ENCODE results near the gene OSM. TPM values are rescaled to one million over a fixed set of nuclear protein-coding genes. Genes with fewer than 3 reads are reported as not detected.

The OSM gene
- polyA plus RNA-seq, 1 donor (not counting 4 experiments of a cell fraction or from before 2014, with no cell fraction given): not detected

DNA sequence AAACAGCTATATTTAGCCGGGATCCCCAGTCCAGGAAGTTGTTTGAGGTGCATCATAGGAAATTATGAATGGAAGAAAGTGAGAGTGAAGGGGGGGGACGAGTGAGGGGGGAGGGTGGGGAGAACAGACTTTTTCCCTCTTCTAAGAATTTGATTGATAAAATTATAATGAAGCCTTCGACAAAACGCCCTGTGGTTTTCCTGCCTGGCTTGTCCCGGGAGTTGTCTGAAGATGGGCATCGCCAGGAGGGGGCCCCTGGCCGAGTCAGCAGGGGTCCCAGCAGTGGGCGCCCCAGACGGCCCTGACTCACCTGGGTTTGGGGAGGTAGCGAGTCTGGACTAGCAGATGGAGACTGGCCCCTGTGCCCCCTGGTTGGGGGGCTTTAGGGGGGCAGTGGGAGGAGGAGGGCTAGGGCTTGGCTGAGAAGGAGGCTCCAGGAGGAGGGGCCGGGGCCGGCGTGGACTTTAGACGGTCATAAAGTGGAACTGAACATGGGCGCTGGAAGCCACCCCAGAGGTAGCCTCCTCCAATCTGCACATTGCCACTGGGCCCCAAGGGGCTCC lies 19.8 kb downstream of the OSM start:
- peaks cover 25% of the 10 kb centered on the region for H3K4me1 ChIP-seq (ENCODE audit: control insufficient read depth, extremely low read depth, insufficient read depth, low read length)
- DNase-seq (ENCODE audit: low read depth, low spot score) (no peak), FAIRE-seq (no peak)

DNA sequence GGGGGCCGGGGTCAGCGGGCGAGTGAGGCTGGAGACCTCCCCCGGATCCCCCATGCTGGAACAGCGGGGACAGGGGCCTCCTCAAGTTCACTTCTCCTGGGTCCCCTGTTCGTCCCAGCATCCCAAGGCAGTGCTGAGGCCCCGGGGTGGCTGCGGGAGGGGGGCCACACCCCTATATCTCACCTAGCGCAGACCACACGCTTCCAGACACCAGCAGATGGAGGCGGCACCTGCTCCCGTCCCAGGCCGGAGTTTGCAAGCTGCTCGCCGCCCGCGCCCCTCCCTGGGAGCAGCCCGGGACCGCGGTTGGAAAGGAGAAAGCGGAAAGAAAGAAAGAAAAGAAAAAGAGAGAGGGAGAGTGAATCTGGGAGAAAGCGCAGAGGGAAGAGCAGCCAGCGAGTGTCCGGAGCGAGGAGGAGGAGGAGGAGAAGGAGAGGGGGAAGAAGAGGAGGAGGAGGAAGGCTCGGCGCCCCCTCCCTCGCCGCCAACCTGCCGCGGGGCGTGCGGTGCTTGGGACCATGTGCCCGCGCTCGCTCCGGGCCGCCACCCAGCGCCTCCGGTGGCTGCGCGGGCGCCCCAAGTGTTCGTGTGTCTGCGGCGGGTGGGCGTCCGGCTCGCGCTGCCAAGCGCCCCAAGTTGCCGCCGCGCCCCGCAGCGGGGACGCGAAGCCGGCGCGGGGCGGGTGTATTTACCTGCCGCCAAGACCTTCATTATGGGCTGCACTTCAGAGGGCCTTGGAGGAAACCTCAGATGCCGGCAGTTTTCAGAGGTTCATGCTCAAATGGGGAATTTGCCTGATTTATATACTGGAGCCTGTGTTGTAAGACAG lies 20.5 kb downstream of the OSM start, which contains the start of gene LIF:
Gene LIF, minus strand, starts transcription at position 775 of the 829 bp plus-strand sequence. Its CDS starts 64 bp downstream, at position 711.
- dilution Hi-C loops (cut with MboI; ENCODE audit: extremely low pct_ligation_motif_present, low sequenced_read_pairs): no loop called here
- Histone ChIP-seq H3K9me1 (ENCODE audit: control insufficient read depth, extremely low read depth, insufficient read depth, low read length) (no peaks in the 10 kb centered on the region), H3K9ac (ENCODE audit: control insufficient read depth, extremely low read depth, insufficient read depth, low read length) (peak within 1 kb of the TSS; percentile 77), H3K9me3 (ENCODE audit: control insufficient read depth, low read depth, low read length) (no peaks in the 10 kb centered on the region), H2AFZ (ENCODE audit: control insufficient read depth, low read length) (peak within 1 kb of the TSS; percentile 88), H3K79me2 (ENCODE audit: control insufficient read depth, insufficient read depth, low read length) (no peaks in the 10 kb centered on the region), H3K27me3 (ENCODE audit: control insufficient read depth, extremely low read depth, insufficient read depth, low read length) (no peaks in the 10 kb centered on the region), H3K4me3 (ENCODE audit: control insufficient read depth in 2 of 3, extremely low read depth in 1 of 3, insufficient read depth in 2 of 3, low read depth in 1 of 3, low read length in 3 of 3) (peak within 1 kb of the TSS; percentile 52 to 79 (median 68)), H3K4me1 (ENCODE audit: control insufficient read depth, extremely low read depth, insufficient read depth, low read length) (peaks cover 18% of the 10 kb centered on the region), H3K36me3 (ENCODE audit: control insufficient read depth in 2 of 2, extremely low read depth in 1 of 2, insufficient read depth in 2 of 2, low read length in 2 of 2) (peaks cover 0 to 2% of the 10 kb centered on the region in 2 experiments), H4K20me1 (ENCODE audit: control insufficient read depth, extremely low read depth, insufficient read depth, low read length) (no peaks in the 10 kb centered on the region), H3K27ac (ENCODE audit: control insufficient read depth, insufficient read depth, low read length) (peak within 1 kb of the TSS; percentile 36), H3K4me2 (ENCODE audit: control insufficient read depth, extremely low read depth, insufficient read depth, low read depth, low read length) (peak within 1 kb of the TSS; percentile 92)
- FAIRE-seq: no peak
- TF ChIP-seq, protein P1, sequence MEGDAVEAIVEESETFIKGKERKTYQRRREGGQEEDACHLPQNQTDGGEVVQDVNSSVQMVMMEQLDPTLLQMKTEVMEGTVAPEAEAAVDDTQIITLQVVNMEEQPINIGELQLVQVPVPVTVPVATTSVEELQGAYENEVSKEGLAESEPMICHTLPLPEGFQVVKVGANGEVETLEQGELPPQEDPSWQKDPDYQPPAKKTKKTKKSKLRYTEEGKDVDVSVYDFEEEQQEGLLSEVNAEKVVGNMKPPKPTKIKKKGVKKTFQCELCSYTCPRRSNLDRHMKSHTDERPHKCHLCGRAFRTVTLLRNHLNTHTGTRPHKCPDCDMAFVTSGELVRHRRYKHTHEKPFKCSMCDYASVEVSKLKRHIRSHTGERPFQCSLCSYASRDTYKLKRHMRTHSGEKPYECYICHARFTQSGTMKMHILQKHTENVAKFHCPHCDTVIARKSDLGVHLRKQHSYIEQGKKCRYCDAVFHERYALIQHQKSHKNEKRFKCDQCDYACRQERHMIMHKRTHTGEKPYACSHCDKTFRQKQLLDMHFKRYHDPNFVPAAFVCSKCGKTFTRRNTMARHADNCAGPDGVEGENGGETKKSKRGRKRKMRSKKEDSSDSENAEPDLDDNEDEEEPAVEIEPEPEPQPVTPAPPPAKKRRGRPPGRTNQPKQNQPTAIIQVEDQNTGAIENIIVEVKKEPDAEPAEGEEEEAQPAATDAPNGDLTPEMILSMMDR (optimal IDR thresholded peaks at IDR 0.05 in 1 of 3, IDR thresholded peaks at IDR 0.05 in 1 of 3, conservative IDR thresholded peaks at IDR 0.05 in 1 of 3; ENCODE audit: extremely low read depth in 1 of 3, insufficient read depth in 2 of 3, low read length in 3 of 3): no peak
- no peak for TF ChIP-seq EZH2 (IDR thresholded peaks at IDR 0.05; ENCODE audit: low read length)
- DNase-seq (ENCODE audit: low read depth, low spot score): no peak

More for the DNA sequence above, 19.8 kb downstream of the OSM start:
- H3K27ac ChIP-seq (ENCODE audit: control insufficient read depth, insufficient read depth, low read length): no peak overlapping the region
- no peaks in the 10 kb centered on the region for H3K9me1 ChIP-seq (ENCODE audit: control insufficient read depth, extremely low read depth, insufficient read depth, low read length)
- H2AFZ ChIP-seq (ENCODE audit: control insufficient read depth, low read length): no peak overlapping the region
- H3K9me3 ChIP-seq (ENCODE audit: control insufficient read depth, low read depth, low read length): no peaks in the 10 kb centered on the region
- TF ChIP-seq, protein P1 (optimal IDR thresholded peaks at IDR 0.05 in 1 of 3, IDR thresholded peaks at IDR 0.05 in 1 of 3, conservative IDR thresholded peaks at IDR 0.05 in 1 of 3; ENCODE audit: extremely low read depth in 1 of 3, insufficient read depth in 2 of 3, low read length in 3 of 3): no peak
- TF ChIP-seq EZH2 (IDR thresholded peaks at IDR 0.05; ENCODE audit: low read length): no peak
- H3K27me3 ChIP-seq (ENCODE audit: control insufficient read depth, extremely low read depth, insufficient read depth, low read length): no peaks in the 10 kb centered on the region
- H4K20me1 ChIP-seq (ENCODE audit: control insufficient read depth, extremely low read depth, insufficient read depth, low read length): no peaks in the 10 kb centered on the region
- no peaks in the 10 kb centered on the region for H3K79me2 ChIP-seq (ENCODE audit: control insufficient read depth, insufficient read depth, low read length)
- peak overlapping the region; percentile 52 to 79 (median 68) for H3K4me3 ChIP-seq (ENCODE audit: control insufficient read depth in 2 of 3, extremely low read depth in 1 of 3, insufficient read depth in 2 of 3, low read depth in 1 of 3, low read length in 3 of 3)
- peak overlapping the region; percentile 92 for H3K4me2 ChIP-seq (ENCODE audit: control insufficient read depth, extremely low read depth, insufficient read depth, low read depth, low read length)
- H3K36me3 ChIP-seq (ENCODE audit: control insufficient read depth in 2 of 2, extremely low read depth in 1 of 2, insufficient read depth in 2 of 2, low read length in 2 of 2): no peaks in the 10 kb centered on the region
- dilution Hi-C loops (cut with MboI; ENCODE audit: extremely low pct_ligation_motif_present, low sequenced_read_pairs): no loop called here
- H3K9ac ChIP-seq (ENCODE audit: control insufficient read depth, extremely low read depth, insufficient read depth, low read length): peak overlapping the region; percentile 77
